GM20000 (cell line): ENCODE results near the gene ILK.

Source experiments
- DNase-seq: peaks from one replicate; pipeline ENCODE4 v3.0.0; 2012; ENCODE audit warnings: low spot score
- CTCF ChIP-seq: IDR thresholded peaks from 2 replicates; pipeline ENCODE4 v1.5.1; 2012; ENCODE audit warnings: mild to moderate bottlenecking, control low read depth; ENCODE audit errors: extremely low read depth, missing control alignments

The ILK gene

DNA sequence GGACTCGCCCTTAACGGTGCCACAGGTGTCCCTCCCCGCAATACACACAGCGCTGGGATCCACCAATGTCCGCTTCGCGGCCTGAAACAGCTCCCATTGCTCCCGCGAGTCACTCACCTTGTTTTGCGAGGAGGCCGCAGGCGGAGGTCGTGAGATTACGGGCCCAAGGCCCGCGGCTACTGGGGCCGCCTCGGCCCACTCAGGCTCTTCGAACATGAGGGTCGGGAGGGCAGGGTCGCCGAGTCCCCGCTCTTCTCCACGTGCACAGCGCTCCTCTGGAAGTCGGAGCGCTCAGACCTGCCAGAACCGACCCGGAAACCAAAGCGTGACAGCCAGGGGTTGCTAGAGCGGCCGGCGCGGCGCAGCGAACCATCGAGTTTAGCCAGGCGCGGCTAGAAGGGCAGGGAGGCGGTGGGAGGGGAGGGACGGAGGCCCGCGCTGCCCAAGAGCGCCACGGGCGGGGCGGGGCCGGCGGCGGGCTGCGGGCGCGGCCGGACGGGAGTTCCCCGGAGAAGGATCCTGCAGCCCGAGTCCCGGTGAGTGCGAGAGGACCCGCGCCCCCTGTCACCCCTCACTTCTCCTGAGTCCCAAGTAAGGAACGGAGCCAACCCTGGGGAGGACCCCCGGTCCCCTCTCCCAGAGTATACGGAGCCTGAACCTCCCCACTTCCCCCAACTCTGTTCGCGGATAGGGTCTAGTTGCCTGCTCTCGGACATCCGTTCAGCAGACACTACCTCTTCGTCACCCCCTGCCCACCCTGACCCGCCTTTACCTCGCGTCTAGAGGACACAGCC, at the start of gene ILK, which contains the start of gene RRP8:
Gene ILK (plus strand): TSS at position 488 of the 794 bp plus-strand sequence. CDS start 498 bp downstream, outside the sequence.
Gene RRP8 (minus strand): TSS at position 330 of the 794 bp plus-strand sequence. CDS start 114 bp downstream, at position 216.
- TF ChIP-seq CTCF: no peak
- peak; percentile 95 for DNase-seq

- no peak for DNase-seq
- no peak for TF ChIP-seq CTCF
Observed at GRCh38 chr11:6554828-6555706, 48.5 kb upstream of the ILK start.

GRCh38 chr11:6556139-6556949, 47.2 kb upstream of the ILK start:
- no peak for DNase-seq
- TF ChIP-seq CTCF: no peak

DNA sequence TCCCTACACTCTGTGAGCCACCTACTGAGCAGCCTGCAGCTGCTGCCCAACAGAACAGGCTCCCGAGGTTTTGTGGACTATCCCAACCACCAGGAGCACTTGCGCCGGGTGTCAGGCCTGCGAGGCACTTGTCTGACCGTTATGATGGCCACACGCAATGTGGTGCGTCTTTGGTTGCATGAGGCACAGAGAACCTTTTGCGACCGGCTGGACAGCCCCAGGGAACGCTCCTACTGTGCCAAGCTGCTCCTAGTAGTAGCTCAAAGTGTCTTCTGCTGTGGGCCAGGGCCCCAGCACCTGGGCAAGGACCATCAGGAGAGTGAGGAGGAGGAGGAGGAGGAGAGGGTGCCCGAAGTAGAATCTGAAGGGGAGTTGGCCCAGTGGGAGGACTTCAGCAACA, 46.5 kb upstream of the ILK start:
- TF ChIP-seq CTCF: no peak
- no peak for DNase-seq

GRCh38 chr11:6557761-6558674, 45.6 kb upstream of the ILK start:
- DNase-seq: no peak

More at GRCh38 chr11:6557761-6558674, 45.6 kb upstream of the ILK start:
- no peak for TF ChIP-seq CTCF
